GM10266 (cell line): ENCODE results near the gene SLC9A3.

Experiments used
- DNase-seq: peaks from one replicate; pipeline ENCODE4 v3.0.0; 2012; ENCODE audit errors: extremely low spot score
- CTCF ChIP-seq: IDR thresholded peaks from 2 replicates; pipeline ENCODE4 v1.5.1; 2012; ENCODE audit warnings: mild to moderate bottlenecking, low read depth; ENCODE audit not compliant: control insufficient read depth, insufficient read depth; ENCODE audit errors: missing control alignments

SLC9A3 gene

GRCh38 chr5:451587-452458 is 72.4 kb downstream of the SLC9A3 start:
- no peak for TF ChIP-seq CTCF
- DNase-seq: no peak

- TF ChIP-seq CTCF: no peak
- DNase-seq: no peak
These were observed 75.1 kb downstream of the SLC9A3 start for GRCh38 chr5:449151-449550.

- no peak for TF ChIP-seq CTCF
- DNase-seq: no peak
These were observed 75.5 kb downstream of the SLC9A3 start for GRCh38 chr5:448766-449090.

GRCh38 chr5:448061-448765 is 76.0 kb downstream of the SLC9A3 start:
- no peak for TF ChIP-seq CTCF
- DNase-seq: no peak

- no peak for TF ChIP-seq CTCF
- DNase-seq: no peak
These were observed 76.7 kb downstream of the SLC9A3 start for GRCh38 chr5:447501-447900.

- no peak for DNase-seq
- TF ChIP-seq CTCF: peak; percentile 61
These were observed 77.4 kb downstream of the SLC9A3 start for GRCh38 chr5:446883-447263.
